Measurements from ENCODE around the gene GNAS-AS1. TPM values are rescaled to one million over a fixed set of nuclear protein-coding genes. Genes with fewer than 3 reads are reported as not detected.

GNAS-AS1 gene
- total RNA-seq, 1 experiment from 2014 or later = 1.0 TPM

DNA sequence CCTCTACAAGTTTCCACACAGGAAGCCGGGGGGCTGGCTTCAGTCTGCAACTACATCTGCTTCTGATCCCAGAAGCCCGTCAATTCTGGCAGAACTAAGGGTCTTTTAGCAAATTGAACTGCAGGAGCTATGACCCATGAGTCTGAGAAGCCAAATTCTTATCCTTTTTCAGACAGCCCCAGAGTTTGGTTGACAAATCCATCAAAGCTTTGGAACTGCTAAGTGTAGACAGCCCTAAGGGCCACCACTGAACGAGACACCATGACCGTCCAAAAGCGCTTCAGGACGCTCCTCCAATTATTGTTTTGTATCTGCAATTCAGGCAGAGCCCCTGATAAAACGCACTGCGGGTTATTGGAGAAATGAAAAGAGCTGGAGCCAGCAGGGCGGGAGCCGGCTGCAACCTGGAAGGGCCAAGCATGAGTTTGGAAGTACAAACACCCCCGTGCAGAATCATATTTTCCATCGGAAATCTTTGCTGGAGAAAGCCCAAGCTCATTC lies 67.1 kb downstream of the GNAS-AS1 start:
- DNase-seq (ENCODE audit: low read depth) = no peak

DNA sequence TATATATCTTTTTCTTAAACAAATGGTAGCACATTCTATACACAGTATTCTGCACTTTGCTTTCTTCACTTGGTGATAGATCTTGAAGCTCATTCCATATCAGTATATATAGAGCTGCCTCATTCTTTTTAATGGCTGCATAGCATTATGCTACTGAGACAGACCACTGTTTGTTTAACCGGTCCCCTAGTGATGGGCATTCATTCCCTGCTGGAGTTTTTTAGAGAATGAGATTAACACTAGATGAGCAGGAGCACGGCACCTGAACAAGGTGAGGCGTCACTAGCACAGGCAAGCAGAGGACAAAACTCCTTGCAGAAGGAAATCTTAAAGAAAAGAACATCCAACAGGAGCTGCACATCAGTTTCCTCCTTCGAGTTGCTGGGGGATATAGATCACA lies 69.6 kb downstream of the GNAS-AS1 start:
- DNase-seq (ENCODE audit: low read depth) = no peak

DNA sequence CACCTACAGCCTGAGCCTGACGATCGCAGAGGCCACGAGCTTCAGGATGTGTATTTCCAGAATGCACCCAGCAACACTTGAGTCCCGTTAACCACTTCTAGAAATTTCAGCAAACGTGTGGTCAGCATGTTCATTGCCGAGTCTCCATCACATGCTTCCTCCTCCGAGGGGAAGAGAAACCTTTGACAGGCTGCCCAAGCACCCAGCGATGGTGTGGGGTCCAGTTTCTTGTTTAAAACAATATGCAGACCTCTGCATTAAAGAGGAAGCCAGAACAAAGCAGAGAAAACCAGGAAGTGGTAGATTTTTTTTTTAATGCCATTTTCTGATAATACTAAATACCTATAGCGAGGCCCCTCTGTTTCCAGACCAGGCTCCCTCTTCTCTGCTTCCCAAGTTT lies 71.9 kb downstream of the GNAS-AS1 start:
- DNase-seq (ENCODE audit: low read depth) = no peak

DNA sequence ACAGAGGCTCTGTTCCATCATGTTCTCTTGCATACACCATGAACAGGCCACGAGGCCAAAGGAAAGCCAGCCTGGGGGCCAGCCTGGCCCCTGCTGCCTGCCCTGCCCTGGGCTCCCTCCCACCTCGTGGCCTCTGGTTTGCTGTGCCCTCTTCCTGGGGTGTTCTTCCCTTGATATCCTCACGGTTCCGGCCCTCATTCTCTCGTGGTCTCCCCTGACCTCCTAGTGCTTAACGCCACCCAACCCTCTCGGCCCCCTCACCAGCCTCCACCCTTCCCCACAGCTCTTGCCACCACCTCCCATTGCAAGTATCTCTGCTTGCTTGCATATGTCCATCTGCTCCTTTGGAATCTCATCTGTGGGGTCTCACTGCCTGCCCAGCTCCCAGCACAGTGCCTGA lies 73.0 kb downstream of the GNAS-AS1 start:
- DNase-seq (ENCODE audit: low read depth) = no peak

DNA sequence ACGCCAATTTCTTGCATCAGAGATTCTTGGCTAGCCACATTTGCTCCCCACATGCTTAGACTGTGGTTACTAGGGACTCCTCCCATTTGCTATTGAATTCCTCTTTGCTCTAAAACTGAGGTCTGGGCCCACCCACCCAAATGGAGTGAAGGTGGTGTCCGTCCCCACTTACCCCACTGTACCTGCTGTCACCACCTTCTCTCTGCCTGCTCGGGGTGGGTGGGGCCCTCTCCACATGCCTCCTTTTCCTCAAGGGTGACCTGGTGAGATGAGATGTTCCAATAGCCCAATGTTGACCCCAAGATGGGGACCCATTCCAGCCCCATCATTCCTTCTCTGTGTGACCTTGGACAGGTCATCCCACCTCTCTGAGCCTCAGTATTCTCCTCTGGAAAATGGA lies 74.6 kb downstream of the GNAS-AS1 start:
- no peak for DNase-seq (ENCODE audit: low read depth)

- no peak for DNase-seq (ENCODE audit: low read depth)
These were observed 75.3 kb downstream of the GNAS-AS1 start for GRCh38 chr20:58775371-58775770.

GRCh38 chr20:58774667-58775263 lies 75.9 kb downstream of the GNAS-AS1 start:
- no peak for DNase-seq (ENCODE audit: low read depth)

DNA sequence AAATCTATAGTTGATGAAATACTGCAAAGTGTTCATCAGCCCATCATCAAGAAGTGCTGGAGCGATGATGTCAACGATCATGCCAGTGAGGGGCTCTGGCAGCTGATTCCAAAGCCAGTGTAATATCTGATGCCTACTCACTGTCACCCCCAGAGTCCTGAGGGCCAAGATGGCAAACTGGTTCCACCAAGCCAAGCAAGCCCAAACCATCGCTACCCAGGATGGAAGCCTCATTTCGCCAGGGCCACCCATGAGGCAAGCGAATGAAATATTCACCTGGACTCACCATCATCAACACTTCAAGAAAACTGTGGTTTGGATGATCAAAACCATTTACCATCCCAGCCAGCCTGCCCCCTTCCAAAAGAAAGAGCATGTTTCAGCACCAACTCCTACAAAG lies 76.5 kb downstream of the GNAS-AS1 start:
- no peak for DNase-seq (ENCODE audit: low read depth)

DNA sequence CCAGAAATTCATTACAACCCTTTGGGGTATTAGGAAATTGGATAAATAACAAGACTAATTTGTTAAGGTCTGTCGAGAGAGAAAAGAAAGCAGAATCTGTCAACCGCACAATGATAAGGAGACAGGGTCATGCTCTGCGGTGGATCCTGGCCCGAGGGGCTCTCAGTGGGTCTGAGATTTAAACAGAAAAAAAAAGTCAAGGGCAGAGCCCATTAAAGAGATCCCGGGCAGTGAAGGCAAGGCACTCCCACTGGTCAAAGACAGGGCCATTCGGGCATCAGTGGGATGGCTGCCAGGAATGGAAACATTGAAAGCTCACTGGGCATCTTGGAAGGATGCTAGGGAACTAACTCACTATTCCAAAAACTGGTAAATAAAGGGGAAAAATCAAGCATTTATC lies 77.9 kb downstream of the GNAS-AS1 start:
- DNase-seq (ENCODE audit: low read depth) = no peak

Other genes with a start within 250 kb of the GNAS-AS1 start
- gene STX16, start 199.6 kb downstream of the GNAS-AS1 start, total RNA-seq (2014; rRNA removed; shearing (Covaris generic)) = 8.4 and 24.6 TPM in 2 replicates
- gene NPEPL1, start 158.1 kb downstream of the GNAS-AS1 start, total RNA-seq (2014; rRNA removed; shearing (Covaris generic)) = 13.3 and 14.1 TPM in 2 replicates
- 1,151 and 1,551 TPM in 2 replicates for gene GNAS, start 1.8 kb upstream of the GNAS-AS1 start, total RNA-seq (2014; rRNA removed; shearing (Covaris generic))
- 64.8 and 85.1 TPM in 2 replicates for gene NELFCD, start 130.4 kb upstream of the GNAS-AS1 start, total RNA-seq (2014; rRNA removed; shearing (Covaris generic))
- 12.4 and 14.9 TPM in 2 replicates for gene CTSZ, start 156.4 kb upstream of the GNAS-AS1 start, total RNA-seq (2014; rRNA removed; shearing (Covaris generic))
- 0.17 TPM in 1 of 2 replicates, not detected in the other for gene TUBB1, start 168.5 kb upstream of the GNAS-AS1 start, total RNA-seq (2014; rRNA removed; shearing (Covaris generic))
- 71.7 and 100 TPM in 2 replicates for gene ATP5F1E, start 181.4 kb upstream of the GNAS-AS1 start, total RNA-seq (2014; rRNA removed; shearing (Covaris generic))
- gene PRELID3B, start 191.9 kb upstream of the GNAS-AS1 start, total RNA-seq (2014; rRNA removed; shearing (Covaris generic)) = 112 and 114 TPM in 2 replicates